KMS-11 (cell line): Measurements from ENCODE around the gene PLEKHD1.

Experiments
- H2AFZ ChIP-seq: fragments of 200-600 bp; sonication (generic); 2 replicates; pipeline ENCODE4 v1.6.1; 2016; ENCODE audit warnings: antibody characterized with exemption, mixed run types, low read depth
- H3K27ac ChIP-seq: fragments of 200-600 bp; sonication (generic); 2 replicates; pipeline ENCODE4 v1.6.1; 2016; ENCODE audit warnings: mild to moderate bottlenecking, mixed run types
- H3K27me3 ChIP-seq: fragments of 200-600 bp; sonication (generic); 2 replicates; pipeline ENCODE4 v1.6.1; 2017; ENCODE audit warnings: mild to moderate bottlenecking, low read depth, mixed run types, moderate library complexity; ENCODE audit not compliant: insufficient read depth
- H3K36me3 ChIP-seq: fragments of 200-600 bp; sonication (generic); 2 replicates; pipeline ENCODE4 v1.6.1; 2017; ENCODE audit warnings: mild to moderate bottlenecking, mixed run types; ENCODE audit not compliant: insufficient read depth
- H3K4me1 ChIP-seq: fragments of 200-600 bp; sonication (generic); 2 replicates; pipeline ENCODE4 v1.6.1; 2016; ENCODE audit warnings: mild to moderate bottlenecking, low read depth, mixed run types; ENCODE audit not compliant: poor library complexity, severe bottlenecking
- H3K4me2 ChIP-seq: fragments of 200-600 bp; sonication (generic); 2 replicates; pipeline ENCODE4 v1.7.0; 2016; ENCODE audit warnings: mild to moderate bottlenecking, mixed run types
- H3K4me3 ChIP-seq: fragments of 200-600 bp; sonication (generic); IDR thresholded peaks from 2 replicates; pipeline ENCODE4 v1.6.1; 2017; ENCODE audit warnings: low read depth, low read length, mixed read lengths; ENCODE audit not compliant: insufficient read depth
- H3K79me2 ChIP-seq: fragments of 200-600 bp; sonication (generic); 2 replicates; pipeline ENCODE4 v1.6.1; 2016; ENCODE audit warnings: low read depth, mixed run types; ENCODE audit not compliant: insufficient read depth
- H3K9ac ChIP-seq: fragments of 200-600 bp; sonication (generic); 2 replicates; pipeline ENCODE4 v1.6.1; 2016; ENCODE audit warnings: mild to moderate bottlenecking, mixed run types
- H4K20me1 ChIP-seq: fragments of 200-600 bp; sonication (generic); 2 replicates; pipeline ENCODE4 v1.6.1; 2016; ENCODE audit warnings: mild to moderate bottlenecking, mixed run types; ENCODE audit not compliant: insufficient read depth
- CTCF ChIP-seq: fragments of 200-600 bp; sonication (generic); conservative IDR thresholded peaks from 2 replicates; pipeline ENCODE4 v1.6.1; 2017; ENCODE audit warnings: low read depth, mild to moderate bottlenecking, antibody characterized with exemption, low read length, moderate library complexity, mixed read lengths

Gene PLEKHD1

GRCh38 chr14:69537900-69538299 lies 53.4 kb downstream of the PLEKHD1 start:
- no peak overlapping the region for H3K9ac ChIP-seq
- no peak for TF ChIP-seq CTCF

GRCh38 chr14:69538766-69539165 lies 54.2 kb downstream of the PLEKHD1 start:
- no peak overlapping the region for H2AFZ ChIP-seq

More at GRCh38 chr14:69537900-69538299, 53.4 kb downstream of the PLEKHD1 start:
- no peaks in the 10 kb centered on the region for H3K79me2 ChIP-seq
- H3K36me3 ChIP-seq, result no peaks in the 10 kb centered on the region
- no peak overlapping the region for H3K27ac ChIP-seq
- H3K4me1 ChIP-seq, result no peaks in the 10 kb centered on the region
- H3K4me2 ChIP-seq, result no peak overlapping the region
- H3K27me3 ChIP-seq, result no peaks in the 10 kb centered on the region
- no peak overlapping the region for H2AFZ ChIP-seq
- H3K4me3 ChIP-seq, result no peak overlapping the region
- H4K20me1 ChIP-seq, result no peaks in the 10 kb centered on the region

GRCh38 chr14:69539631-69540410 lies 55.3 kb downstream of the PLEKHD1 start:
- Histone ChIP-seq H3K27me3 (no peaks in the 10 kb centered on the region), H3K9ac (no peak overlapping the region), H3K4me2 (no peak overlapping the region), H2AFZ (no peak overlapping the region), H3K27ac (no peak overlapping the region), H4K20me1 (no peaks in the 10 kb centered on the region), H3K4me1 (no peaks in the 10 kb centered on the region), H3K36me3 (no peaks in the 10 kb centered on the region), H3K79me2 (no peaks in the 10 kb centered on the region), H3K4me3 (no peak overlapping the region)
- TF ChIP-seq CTCF, result no peak

More at GRCh38 chr14:69538766-69539165, 54.2 kb downstream of the PLEKHD1 start:
- Histone ChIP-seq H3K27me3 (no peaks in the 10 kb centered on the region), H3K27ac (no peak overlapping the region), H4K20me1 (no peaks in the 10 kb centered on the region), H3K9ac (no peak overlapping the region), H3K4me3 (no peak overlapping the region), H3K79me2 (no peaks in the 10 kb centered on the region), H3K4me2 (no peak overlapping the region), H3K4me1 (no peaks in the 10 kb centered on the region), H3K36me3 (no peaks in the 10 kb centered on the region)
- no peak for TF ChIP-seq CTCF

GRCh38 chr14:69540654-69541335 lies 56.3 kb downstream of the PLEKHD1 start:
- no peaks in the 10 kb centered on the region for H3K4me1 ChIP-seq
- TF ChIP-seq CTCF, result no peak
- no peak overlapping the region for H3K9ac ChIP-seq
- no peak overlapping the region for H3K4me2 ChIP-seq
- H4K20me1 ChIP-seq, result no peaks in the 10 kb centered on the region
- no peaks in the 10 kb centered on the region for H3K27me3 ChIP-seq
- H3K79me2 ChIP-seq, result no peaks in the 10 kb centered on the region
- H3K27ac ChIP-seq, result no peak overlapping the region
- H2AFZ ChIP-seq, result no peak overlapping the region
- no peaks in the 10 kb centered on the region for H3K36me3 ChIP-seq
- no peak overlapping the region for H3K4me3 ChIP-seq
